ENCODE measurements around the gene EIF3A.

Gene EIF3A

GRCh38 chr10:119003572-119004289 lies 76.9 kb downstream of the EIF3A start:
- no peak for DNase-seq (ENCODE audit: low read depth)

- DNase-seq (ENCODE audit: low read depth): no peak
Observed at GRCh38 chr10:119001717-119002500, 78.7 kb downstream of the EIF3A start.

DNA sequence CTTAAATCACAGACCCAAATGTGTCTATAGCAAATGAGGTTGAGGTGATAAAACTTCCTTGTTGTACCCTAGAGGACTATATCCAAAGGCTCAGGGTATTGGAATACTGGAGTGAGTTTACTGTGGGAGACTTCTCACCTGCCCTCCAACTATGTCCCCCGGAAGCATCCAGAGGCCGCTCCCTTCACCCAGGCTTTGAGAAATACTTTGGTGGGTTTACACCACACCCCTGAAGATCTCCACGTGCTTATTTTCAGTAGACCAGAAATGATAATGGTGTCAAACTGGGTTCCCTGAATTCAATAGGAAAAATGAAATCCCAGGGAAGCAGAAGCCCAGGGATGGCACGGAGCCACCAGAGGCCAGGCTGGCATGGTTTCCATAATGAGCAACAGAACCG lies 82.4 kb downstream of the EIF3A start:
- DNase-seq (ENCODE audit: low read depth): no peak

DNA sequence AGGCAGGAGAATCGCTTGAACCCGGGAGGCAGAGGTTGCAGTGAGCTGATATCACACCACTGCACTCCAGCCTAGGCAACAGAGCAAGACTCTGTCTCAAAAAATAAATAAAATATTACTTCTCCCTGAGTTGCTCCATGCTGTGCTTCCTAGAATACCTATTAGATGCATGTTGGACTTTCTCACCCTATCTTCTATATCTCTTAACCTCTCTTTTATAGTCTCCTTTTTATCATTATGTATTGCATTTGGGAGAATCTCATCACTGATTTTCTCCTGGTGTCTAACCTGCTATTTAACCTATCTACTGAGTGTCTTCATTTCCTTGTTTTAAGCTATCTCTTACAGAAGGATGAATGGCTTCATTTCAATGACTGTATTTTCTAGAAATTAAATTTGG lies 83.2 kb downstream of the EIF3A start:
- no peak for DNase-seq (ENCODE audit: low read depth)

DNA sequence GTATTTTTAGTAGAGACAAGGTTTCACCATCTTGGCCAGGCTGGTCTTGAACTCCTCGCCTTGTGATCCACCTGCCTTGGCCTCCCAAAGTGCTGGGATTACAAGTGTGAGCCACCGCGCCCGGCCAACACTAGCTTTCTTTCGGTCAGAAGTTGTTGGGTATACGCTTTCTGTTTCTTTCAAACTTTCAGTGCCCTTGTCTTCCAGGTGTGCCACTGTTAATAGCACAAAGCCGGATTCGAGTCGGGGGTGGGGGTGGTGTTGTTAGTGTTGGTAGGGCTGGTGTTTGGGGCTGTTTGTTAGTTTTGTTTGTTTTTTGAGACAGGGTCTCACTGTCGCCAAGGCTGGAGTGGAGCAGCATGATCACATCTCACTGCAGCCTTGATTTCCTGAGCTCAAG lies 84.9 kb downstream of the EIF3A start:
- no peak for DNase-seq (ENCODE audit: low read depth)

GRCh38 chr10:118994321-118994720 lies 86.3 kb downstream of the EIF3A start:
- no peak for DNase-seq (ENCODE audit: low read depth)

DNA sequence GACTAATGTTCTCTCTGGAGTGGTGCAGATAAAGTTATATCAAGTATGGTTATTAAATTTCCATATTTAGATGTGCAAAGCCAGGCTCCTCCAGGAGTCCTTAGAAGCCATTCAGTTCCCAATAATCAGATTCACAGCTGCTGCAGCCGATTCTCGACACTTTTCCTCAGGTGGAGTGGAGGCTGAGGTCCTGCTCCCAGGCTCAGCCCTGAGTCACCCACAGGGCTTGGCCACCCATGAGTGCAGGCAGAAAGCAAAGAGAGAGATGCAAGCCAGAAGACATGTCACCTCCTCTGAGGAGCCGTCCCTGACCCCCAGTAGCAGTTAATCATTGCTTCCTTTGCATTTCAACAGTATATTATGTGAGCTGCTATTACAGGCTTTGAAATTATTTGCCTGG lies 87.4 kb downstream of the EIF3A start:
- DNase-seq (ENCODE audit: low read depth): no peak

DNA sequence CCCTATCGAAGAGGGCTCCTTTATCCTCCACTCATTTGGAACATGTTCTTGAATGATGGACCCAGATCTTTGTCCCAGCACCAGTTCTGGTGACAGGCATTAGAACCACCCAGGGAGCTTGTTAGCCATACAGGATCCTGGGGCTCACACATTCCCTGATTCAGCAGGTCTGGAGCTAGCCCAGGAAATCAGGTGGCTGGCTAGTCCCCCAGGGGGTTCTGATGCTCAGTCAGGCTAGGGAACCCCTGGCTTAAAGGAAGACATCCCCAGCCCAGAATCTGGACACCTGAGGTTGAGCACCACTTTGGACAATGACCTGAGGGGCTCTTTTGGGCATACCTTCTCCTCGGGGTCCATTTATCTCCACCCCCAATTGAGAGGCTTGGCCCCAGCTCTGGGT lies 88.1 kb downstream of the EIF3A start:
- DNase-seq (ENCODE audit: low read depth): no peak

GRCh38 chr10:118990326-118990725 lies 90.3 kb downstream of the EIF3A start:
- no peak for DNase-seq (ENCODE audit: low read depth)

DNA sequence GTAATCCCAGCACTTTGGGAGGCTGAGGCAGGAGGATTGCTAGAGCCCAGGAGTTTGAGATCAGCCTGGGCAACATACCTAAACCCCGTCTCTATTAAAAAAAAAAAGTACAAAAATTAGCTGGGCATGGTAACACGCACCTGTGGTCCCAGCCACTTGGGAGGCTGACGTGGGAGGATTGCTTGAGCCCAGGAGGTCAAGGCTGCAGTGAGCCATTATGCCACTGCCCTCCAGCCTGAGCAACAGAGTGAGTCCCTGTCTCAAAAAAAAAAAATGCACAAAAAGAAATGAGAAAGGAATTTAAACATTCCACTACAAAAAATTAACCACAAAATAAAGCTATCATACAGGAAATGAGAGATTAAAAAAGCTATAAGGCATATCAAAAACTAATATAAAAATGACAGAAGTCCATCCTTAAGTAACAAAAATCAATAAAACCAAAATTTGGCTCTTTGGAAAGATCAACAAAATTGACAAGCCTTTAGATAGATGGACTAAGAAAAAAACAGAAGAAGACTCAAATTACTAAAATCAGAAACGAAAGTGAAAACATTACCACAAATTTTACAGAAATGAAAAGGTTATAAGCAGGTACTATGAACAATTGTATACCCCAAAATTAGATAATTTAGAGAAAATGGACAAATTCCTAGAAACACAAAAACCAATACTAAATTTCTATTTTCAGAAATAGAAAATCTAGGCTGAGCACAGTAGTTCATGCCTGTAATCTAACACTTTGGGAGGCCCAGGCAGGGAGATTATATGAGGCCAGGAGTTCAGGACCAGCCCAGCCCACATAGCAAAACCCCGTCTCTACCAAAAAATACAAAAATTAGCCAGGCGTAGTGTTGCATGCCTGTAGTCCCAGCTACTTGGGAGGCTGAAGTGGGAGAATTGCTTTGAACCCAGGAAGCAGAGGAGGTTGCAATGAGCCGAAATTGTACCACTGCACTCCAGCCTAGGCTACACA lies 93.5 kb downstream of the EIF3A start:
- no peak for DNase-seq (ENCODE audit: low read depth)

DNA sequence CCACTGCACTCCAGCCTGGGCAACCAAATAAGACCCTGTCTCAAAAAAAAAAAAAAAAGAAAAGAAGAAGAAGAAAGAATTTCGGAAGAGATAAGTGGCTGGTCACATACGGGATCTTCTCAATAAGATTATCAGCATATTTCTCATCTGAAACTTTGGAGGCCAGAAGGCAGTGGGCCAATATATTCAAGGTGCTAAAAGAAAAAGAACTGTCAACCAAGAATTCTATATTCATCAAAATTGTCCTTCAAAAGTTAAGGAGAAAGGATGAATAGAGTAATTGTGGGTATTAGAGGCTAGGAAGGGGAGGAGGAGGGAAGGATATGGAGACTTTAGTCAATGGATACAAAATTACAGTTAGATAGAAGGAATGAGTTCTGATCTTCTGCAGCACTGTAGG lies 95.0 kb downstream of the EIF3A start:
- no peak for DNase-seq (ENCODE audit: low read depth)

Data from stimulated activated CD4-positive, alpha-beta T cell treated with anti-CD3 and anti-CD28 coated beads, Interleukin-2, amount 100 ng/mL, for 4 hours (primary cell).